BLaER1 treated with 17β-estradiol and CSF1 and Interleukin-3, amounts not matched to agents 10 nM and 100 nM (cell line): ENCODE measurements around the gene ASIC4.

Experiments used
- H3K27ac ChIP-seq, 11 experiments: shearing (Covaris generic); formaldehyde crosslinking; 2 replicates each; pipeline ENCODE4 v1.8.1; 2022
- H3K27me3 ChIP-seq, 11 experiments: shearing (Covaris generic); formaldehyde crosslinking; 2 replicates each; pipeline ENCODE4 v1.8.1; 2022
- H3K36me3 ChIP-seq, 11 experiments: shearing (Covaris generic); formaldehyde crosslinking; 2 replicates each; pipeline ENCODE4 v1.8.1; 2022
- H3K4me1 ChIP-seq, 10 experiments: shearing (Covaris generic); formaldehyde crosslinking; 2 replicates each; pipeline ENCODE4 v1.8.1; 2022
- H3K4me2 ChIP-seq, 11 experiments: shearing (Covaris generic); formaldehyde crosslinking; 2 replicates each; pipeline ENCODE4 v1.8.1; 2022
- H3K4me3 ChIP-seq, 10 experiments: shearing (Covaris generic); formaldehyde crosslinking; 2 replicates each; pipeline ENCODE4 v1.8.1; 2022
- H3K9ac ChIP-seq, 11 experiments: shearing (Covaris generic); formaldehyde crosslinking; 2 replicates each; pipeline ENCODE4 v1.8.1; 2022
- H3K9me3 ChIP-seq, 11 experiments: shearing (Covaris generic); formaldehyde crosslinking; replicated peaks in 1 of 11; 2 replicates each; pipeline ENCODE4 v1.8.1; 2022
- H4K20me1 ChIP-seq, 11 experiments: shearing (Covaris generic); formaldehyde crosslinking; 2 replicates each; pipeline ENCODE4 v1.8.1; 2022
- Cebpa-rat ChIP-seq, 11 experiments: shearing (Covaris generic); IDR thresholded peaks; 2 replicates each; pipeline ENCODE4 v1.8.1; 2022

Gene ASIC4

DNA sequence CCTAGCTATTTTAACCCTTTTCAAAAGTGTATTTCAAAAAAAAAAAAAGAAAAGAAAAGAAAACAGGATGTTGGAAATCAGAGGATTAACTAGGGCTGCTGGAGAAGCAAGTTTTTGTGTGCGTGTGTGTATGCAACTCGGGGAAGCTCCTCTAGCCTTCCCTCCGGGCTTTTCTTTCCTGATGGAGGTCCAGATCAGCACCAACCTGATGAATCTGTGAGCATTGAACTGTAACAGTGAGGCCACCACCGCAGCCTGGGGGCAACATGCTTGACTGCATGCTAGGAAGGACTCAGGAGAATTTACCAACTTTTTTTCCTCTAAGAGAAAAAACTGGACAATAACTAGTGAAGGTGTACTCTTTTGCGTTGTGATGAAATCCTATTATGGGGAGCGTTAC is 54.8 kb downstream of the ASIC4 start:
- H3K27me3 ChIP-seq, result peaks cover 0 to 13% (median 0%) of the 10 kb centered on the region in 11 experiments; a peak in 5 of 22 replicates
- H3K9ac ChIP-seq, result peak overlapping the region in 2 of 11 experiments; percentile 39 to 46; a peak in 2 of 22 replicates
- peaks cover 0 to 34% (median 16%) of the 10 kb centered on the region in 11 experiments; a peak in 13 of 22 replicates for H3K36me3 ChIP-seq
- peaks cover 11 to 43% (median 37%) of the 10 kb centered on the region in 10 experiments; a peak in 19 of 20 replicates for H3K4me1 ChIP-seq
- no peaks in the 10 kb centered on the region for H3K9me3 ChIP-seq
- no peak overlapping the region for H3K27ac ChIP-seq
- TF ChIP-seq Cebpa-rat (IDR thresholded peaks at IDR 0.05), result no peak
- H3K4me2 ChIP-seq, result peak overlapping the region in 10 of 11 experiments; percentile 90 to 99 (median 96); a peak in 20 of 22 replicates
- H3K4me3 ChIP-seq, result no peak overlapping the region
- H4K20me1 ChIP-seq, result peaks cover 0 to 62% (median 23%) of the 10 kb centered on the region in 11 experiments; a peak in 16 of 22 replicates

DNA sequence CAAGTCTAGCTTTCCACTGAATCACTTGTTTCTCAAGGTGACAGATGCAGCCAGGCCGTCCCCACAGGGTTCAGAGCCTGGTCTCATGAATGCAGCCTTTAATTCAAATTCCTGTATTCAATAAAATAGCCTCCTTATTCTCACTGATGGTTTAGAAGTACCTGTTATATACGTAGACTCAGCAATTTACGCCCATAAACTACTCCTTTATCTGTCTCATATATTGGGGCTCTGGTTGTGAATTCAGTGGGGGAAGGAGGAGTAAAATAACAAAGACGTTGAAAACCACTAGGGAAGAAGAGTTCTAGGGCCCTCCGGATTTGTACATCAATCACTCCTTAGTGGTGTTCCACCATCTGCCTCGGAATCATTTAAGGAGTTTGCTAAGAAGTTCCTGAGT is 55.4 kb downstream of the ASIC4 start:
- Histone ChIP-seq H3K27ac (no peak overlapping the region), H4K20me1 (peaks cover 0 to 56% (median 23%) of the 10 kb centered on the region in 11 experiments; a peak in 15 of 22 replicates), H3K36me3 (peaks cover 0 to 34% (median 15%) of the 10 kb centered on the region in 11 experiments; a peak in 13 of 22 replicates), H3K4me2 (peak overlapping the region; percentile 90 to 99 (median 96)), H3K9me3 (no peaks in the 10 kb centered on the region), H3K4me1 (peaks cover 11 to 48% (median 37%) of the 10 kb centered on the region in 10 experiments; a peak in 19 of 20 replicates), H3K9ac (peak overlapping the region in 4 of 11 experiments; percentile 22 to 88 (median 66); a peak in 4 of 22 replicates), H3K4me3 (peak overlapping the region in 8 of 10 experiments; percentile 72 to 86 (median 81); a peak in 13 of 20 replicates), H3K27me3 (peaks cover 0 to 13% (median 0%) of the 10 kb centered on the region in 11 experiments; a peak in 5 of 22 replicates)
- no peak for TF ChIP-seq Cebpa-rat (IDR thresholded peaks at IDR 0.05)

DNA sequence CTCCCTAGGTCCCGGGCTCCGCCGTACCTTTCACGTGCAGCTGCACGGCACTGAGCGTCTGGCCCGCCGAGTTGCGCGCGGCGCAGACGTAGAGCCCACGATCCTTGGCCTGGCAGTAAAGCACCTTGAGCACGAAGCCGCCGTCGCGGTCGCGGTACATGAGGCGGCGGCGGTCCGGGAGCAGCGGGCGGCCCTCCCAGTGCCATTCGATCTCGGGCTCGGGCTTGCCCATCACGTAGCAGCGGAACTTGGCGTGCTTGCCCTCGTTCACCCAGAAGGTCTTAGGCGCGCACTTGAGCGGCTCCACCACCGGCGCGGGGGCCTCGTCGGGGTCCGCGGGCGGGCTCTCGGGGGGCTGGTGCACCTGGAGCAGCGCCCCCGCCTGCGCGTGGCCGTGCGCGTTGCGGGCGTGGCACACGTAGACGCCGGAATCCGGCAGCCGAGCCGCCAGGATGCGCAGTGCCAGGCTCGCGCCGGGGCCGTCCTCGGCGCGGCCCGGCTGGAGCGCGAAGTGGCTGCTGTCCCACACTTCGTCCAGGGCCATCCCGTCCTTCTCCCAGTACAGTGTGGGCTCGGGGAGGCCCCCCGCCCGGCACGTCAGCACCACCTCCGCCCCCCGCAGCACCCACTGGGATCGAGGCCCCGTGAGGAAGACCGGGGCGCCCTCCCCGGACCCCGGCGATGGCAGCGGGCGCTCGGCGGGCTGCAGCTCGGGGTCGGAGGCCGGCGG is 56.1 kb downstream of the ASIC4 start:
- Histone ChIP-seq H3K36me3 (peaks cover 0 to 29% (median 15%) of the 10 kb centered on the region in 11 experiments; a peak in 13 of 22 replicates), H3K4me1 (peaks cover 11 to 48% (median 37%) of the 10 kb centered on the region in 10 experiments; a peak in 19 of 20 replicates), H3K27ac (peak overlapping the region; percentile 71 to 89 (median 81)), H4K20me1 (peaks cover 0 to 49% (median 23%) of the 10 kb centered on the region in 11 experiments; a peak in 15 of 22 replicates), H3K9me3 (no peaks in the 10 kb centered on the region), H3K4me3 (peak overlapping the region; percentile 72 to 89 (median 81)), H3K27me3 (peaks cover 0 to 13% (median 0%) of the 10 kb centered on the region in 11 experiments; a peak in 5 of 22 replicates), H3K9ac (peak overlapping the region; percentile 82 to 97 (median 87)), H3K4me2 (peak overlapping the region; percentile 90 to 99 (median 96))
- TF ChIP-seq Cebpa-rat (IDR thresholded peaks at IDR 0.05), result no peak

DNA sequence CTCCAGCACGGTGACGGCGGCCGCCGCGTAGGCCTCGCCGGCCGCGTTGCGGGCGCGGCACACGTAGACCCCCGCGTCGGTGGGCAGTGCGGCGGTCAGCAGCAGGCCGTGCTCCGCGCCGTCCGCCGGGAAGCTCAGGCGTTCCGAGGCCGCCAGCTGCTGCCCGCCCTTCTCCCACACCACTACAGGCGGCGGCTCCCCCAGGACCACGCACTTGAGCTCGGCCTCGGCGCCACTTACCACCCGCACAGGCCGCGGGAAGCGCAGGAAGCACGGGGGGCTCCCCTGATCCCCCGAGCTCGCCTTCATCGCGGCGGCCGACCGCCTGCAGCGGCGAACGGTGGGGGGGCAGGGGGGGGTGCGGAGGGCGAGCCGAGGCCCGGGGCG is 56.6 kb downstream of the ASIC4 start:
- H4K20me1 ChIP-seq, result peaks cover 0 to 44% (median 23%) of the 10 kb centered on the region in 11 experiments; a peak in 15 of 22 replicates
- peaks cover 0 to 23% (median 14%) of the 10 kb centered on the region in 11 experiments; a peak in 12 of 22 replicates for H3K36me3 ChIP-seq
- no peaks in the 10 kb centered on the region for H3K9me3 ChIP-seq
- H3K9ac ChIP-seq, result peak overlapping the region; percentile 82 to 97 (median 87)
- peak overlapping the region; percentile 90 to 99 (median 96) for H3K4me2 ChIP-seq
- peak overlapping the region; percentile 72 to 89 (median 81) for H3K4me3 ChIP-seq
- H3K27ac ChIP-seq, result peak overlapping the region; percentile 71 to 89 (median 81)
- peaks cover 11 to 47% (median 37%) of the 10 kb centered on the region in 10 experiments; a peak in 19 of 20 replicates for H3K4me1 ChIP-seq
- peaks cover 0 to 13% (median 0%) of the 10 kb centered on the region in 11 experiments; a peak in 5 of 22 replicates for H3K27me3 ChIP-seq
- TF ChIP-seq Cebpa-rat (IDR thresholded peaks at IDR 0.05), result no peak

DNA sequence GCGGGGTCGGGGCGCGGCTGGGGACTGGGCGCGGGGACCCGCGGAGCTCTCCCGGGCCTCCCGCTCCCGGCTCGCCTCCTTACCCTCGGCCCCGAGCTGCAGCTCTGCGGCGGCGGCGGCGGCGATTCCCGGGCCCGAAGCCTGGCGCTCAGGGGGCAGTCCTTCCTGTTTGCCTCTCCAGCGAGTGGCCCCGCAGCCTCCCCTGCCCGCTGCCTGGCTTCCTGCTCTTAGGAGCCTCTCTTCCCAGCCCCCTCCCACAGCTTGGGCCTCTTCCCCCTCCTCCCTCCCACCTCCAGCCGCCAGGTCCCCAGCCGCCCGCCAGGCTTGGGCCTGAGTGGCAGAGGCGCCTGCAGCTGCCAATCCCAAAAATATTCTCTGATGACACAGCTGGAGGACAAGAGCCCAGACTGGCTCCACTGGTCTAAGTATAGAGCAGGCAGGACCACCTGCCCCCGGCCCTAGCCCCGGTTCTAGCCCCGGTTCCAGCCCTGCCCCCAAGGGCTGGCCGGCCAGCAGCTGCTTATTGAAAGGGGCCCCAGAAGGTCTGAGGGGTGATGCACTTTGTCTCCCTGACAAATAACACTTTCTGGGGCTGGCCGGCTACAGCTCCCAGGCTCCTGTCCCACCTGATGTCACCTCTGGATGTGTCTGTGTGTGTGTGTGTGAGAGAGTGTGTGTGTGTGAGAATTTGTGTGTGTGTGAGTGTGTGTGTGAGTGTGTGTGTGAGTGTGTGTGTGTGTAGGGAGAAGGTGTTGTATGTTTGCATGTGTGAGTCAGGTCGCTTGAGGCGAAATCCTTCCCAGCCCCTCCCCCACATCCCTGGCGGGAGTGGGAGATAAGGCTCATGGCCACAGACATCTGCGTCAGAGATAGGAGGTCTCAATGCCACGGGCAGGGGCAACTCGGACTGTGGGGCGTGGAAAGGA is 57.3 kb downstream of the ASIC4 start, which contains the start of gene OBSL1:
OBSL1 (minus strand) TSS at position 229 of the 926 bp plus-strand sequence. CDS start 307 bp downstream, outside the sequence.
- Histone ChIP-seq H3K4me1 (peaks cover 11 to 41% (median 32%) of the 10 kb centered on the region in 10 experiments; a peak in 19 of 20 replicates), H3K36me3 (peaks cover 0 to 17% (median 11%) of the 10 kb centered on the region in 11 experiments; a peak in 11 of 22 replicates), H3K4me2 (peak within 1 kb of the TSS; percentile 90 to 99 (median 96)), H3K9me3 (no peaks in the 10 kb centered on the region), H3K27me3 (peaks cover 0 to 13% (median 0%) of the 10 kb centered on the region in 11 experiments; a peak in 5 of 22 replicates), H3K27ac (peak within 1 kb of the TSS; percentile 71 to 89 (median 81)), H4K20me1 (peaks cover 0 to 39% (median 23%) of the 10 kb centered on the region in 11 experiments; a peak in 15 of 22 replicates), H3K4me3 (peak within 1 kb of the TSS; percentile 72 to 89 (median 81)), H3K9ac (peak within 1 kb of the TSS; percentile 82 to 97 (median 87))
- TF ChIP-seq Cebpa-rat (IDR thresholded peaks at IDR 0.05), result no peak

DNA sequence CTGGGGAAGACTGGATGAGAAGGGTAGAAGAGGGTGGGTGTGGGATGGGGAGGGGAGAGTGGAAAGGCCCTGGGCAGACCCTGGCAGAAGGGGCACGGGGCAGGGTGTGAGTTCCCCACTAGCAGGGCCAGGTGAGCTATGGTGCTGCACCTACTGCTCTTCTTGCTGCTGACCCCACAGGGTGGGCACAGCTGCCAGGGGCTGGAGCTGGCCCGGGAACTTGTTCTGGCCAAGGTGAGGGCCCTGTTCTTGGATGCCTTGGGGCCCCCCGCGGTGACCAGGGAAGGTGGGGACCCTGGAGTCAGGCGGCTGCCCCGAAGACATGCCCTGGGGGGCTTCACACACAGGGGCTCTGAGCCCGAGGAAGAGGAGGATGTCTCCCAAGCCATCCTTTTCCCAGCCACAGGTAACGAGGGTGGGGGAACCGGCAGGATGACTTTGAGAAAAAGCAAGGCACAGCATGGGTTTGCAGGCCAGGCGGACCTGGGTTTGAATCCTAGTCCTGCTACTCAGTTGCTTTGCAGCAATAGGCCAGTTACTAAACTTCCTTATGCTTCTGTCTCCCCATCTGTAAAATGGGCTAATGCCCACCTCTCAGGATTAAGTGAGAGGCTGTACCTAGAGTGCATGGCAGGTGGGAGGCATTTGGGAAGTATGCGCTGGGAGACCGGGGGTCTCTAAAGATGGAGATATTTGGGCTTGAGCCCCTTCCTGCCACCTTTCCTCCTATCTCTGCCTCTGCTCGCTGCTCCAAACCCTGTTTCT is 58.1 kb downstream of the ASIC4 start, which contains the start of gene INHA:
INHA (plus strand) TSS at position 74 of the 765 bp plus-strand sequence; CDS start at position 139, 65 bp downstream.
- Histone ChIP-seq H3K27me3 (peaks cover 0 to 13% (median 0%) of the 10 kb centered on the region in 11 experiments; a peak in 5 of 22 replicates), H3K4me2 (peak within 1 kb of the TSS; percentile 90 to 99 (median 96)), H3K4me1 (peaks cover 11 to 37% (median 28%) of the 10 kb centered on the region in 10 experiments; a peak in 19 of 20 replicates), H3K9ac (peak within 1 kb of the TSS; percentile 82 to 97 (median 87)), H4K20me1 (peaks cover 0 to 30% (median 18%) of the 10 kb centered on the region in 11 experiments; a peak in 15 of 22 replicates), H3K9me3 (no peaks in the 10 kb centered on the region), H3K27ac (peak within 1 kb of the TSS; percentile 71 to 89 (median 81)), H3K36me3 (peaks cover 0 to 10% (median 4%) of the 10 kb centered on the region in 11 experiments; a peak in 7 of 22 replicates), H3K4me3 (peak within 1 kb of the TSS; percentile 72 to 89 (median 81))
- TF ChIP-seq Cebpa-rat (IDR thresholded peaks at IDR 0.05), result no peak

DNA sequence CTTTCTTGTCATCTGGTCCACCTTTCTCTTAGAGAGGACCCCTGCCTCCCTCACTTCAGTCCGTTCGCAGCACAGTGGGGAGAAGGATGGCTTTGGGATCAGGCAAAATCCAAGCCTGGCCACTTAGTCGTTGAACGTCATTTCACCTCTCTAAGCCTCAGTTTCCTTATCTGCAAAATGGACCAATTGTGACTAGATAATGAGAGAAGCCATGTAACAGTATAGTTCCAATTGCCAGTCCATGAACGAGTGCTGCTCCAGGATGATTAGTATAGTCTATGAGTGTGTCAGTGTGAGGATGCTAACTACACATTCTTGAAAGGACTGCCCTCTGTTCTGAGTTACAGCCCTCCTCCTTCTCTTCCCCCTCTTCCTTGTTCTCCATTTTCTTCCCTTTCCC is 58.9 kb downstream of the ASIC4 start:
- H3K4me3 ChIP-seq, result no peak overlapping the region
- H3K27ac ChIP-seq, result no peak overlapping the region
- no peaks in the 10 kb centered on the region for H3K9me3 ChIP-seq
- peaks cover 11 to 37% (median 28%) of the 10 kb centered on the region in 10 experiments; a peak in 19 of 20 replicates for H3K4me1 ChIP-seq
- peaks cover 0 to 23% (median 16%) of the 10 kb centered on the region in 11 experiments; a peak in 15 of 22 replicates for H4K20me1 ChIP-seq
- H3K4me2 ChIP-seq, result no peak overlapping the region
- no peak for TF ChIP-seq Cebpa-rat (IDR thresholded peaks at IDR 0.05)
- peaks cover 0 to 3% (median 0%) of the 10 kb centered on the region in 11 experiments; a peak in 2 of 22 replicates for H3K36me3 ChIP-seq
- H3K27me3 ChIP-seq, result peaks cover 0 to 13% (median 0%) of the 10 kb centered on the region in 11 experiments; a peak in 5 of 22 replicates
- no peak overlapping the region for H3K9ac ChIP-seq
